H54 (cell line): ENCODE data around the gene CTNNA3.

Experiments
- DNase-seq: peaks from one replicate; pipeline ENCODE4 v3.0.0; 2011; ENCODE audit warnings: low spot score, mixed read lengths; ENCODE audit not compliant: insufficient read length
- FAIRE-seq: peaks from 3 replicates; lab custom pipeline; 2011; peaks lifted over from hg19 to GRCh38; lab: Jason Lieb, UNC
- POLR2A ChIP-seq: IDR thresholded peaks from 2 replicates; pipeline ENCODE4 v1.6.1; 2011; ENCODE audit warnings: low read depth, mild to moderate bottlenecking, low read length

CTNNA3 gene

DNA sequence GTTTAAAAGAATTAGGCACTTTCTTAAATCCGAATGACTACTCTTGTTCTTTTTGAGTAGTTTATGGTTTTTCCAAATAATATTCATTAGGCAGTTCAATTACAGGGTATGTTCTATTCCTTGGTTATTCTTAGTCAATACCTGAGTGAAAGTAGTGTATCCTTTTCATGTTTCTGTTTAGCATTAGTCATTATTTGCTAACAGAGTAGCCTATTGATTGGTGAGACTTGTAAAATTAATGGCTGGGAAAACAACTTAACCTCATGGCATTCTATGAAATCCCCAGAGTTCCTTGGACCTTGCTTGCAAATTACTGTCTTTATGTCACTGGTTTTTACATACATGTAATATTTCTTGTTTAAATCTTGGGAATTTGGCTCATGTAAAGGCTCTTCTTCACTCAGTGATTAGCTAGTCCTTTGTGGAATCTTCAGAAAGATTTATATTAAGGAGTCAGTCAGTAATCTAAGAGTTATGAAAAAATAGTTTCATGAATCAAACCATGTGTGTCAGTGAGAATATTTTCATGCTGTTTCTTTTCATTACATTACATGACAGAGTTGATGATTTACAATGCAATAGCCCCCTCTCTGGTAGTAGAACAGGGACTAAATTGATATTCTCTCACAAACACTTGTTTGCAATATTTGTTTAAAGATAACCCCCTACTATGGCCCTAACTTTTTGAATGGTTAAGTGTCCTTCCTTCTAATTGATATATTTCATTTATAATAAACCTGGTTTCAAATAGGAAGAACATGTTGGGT is 851.6 kb downstream of the CTNNA3 start:
- FAIRE-seq, result no peak
- no peak for DNase-seq

DNA sequence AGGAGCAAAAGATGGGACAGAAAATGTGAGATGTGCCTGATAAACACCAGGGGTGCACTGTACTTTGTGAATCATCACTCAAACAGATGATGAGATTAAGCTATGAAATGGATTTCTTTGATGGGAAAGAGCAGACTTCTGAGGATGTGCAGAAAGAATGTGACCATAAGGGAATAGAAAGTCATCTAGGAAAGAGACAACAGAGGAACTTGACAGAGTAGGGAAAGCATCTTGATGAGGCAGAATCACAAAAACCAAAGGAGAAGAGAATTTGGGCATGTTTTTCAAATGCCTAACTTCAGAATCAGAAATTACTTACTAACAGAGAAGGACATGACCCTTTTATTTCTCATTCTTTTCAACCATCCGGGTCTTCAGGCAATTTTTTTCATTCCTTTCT is 852.6 kb downstream of the CTNNA3 start:
- peak; percentile 89 for FAIRE-seq

More for the DNA sequence above, 851.6 kb downstream of the CTNNA3 start:
- TF ChIP-seq POLR2A, result no peak

DNA sequence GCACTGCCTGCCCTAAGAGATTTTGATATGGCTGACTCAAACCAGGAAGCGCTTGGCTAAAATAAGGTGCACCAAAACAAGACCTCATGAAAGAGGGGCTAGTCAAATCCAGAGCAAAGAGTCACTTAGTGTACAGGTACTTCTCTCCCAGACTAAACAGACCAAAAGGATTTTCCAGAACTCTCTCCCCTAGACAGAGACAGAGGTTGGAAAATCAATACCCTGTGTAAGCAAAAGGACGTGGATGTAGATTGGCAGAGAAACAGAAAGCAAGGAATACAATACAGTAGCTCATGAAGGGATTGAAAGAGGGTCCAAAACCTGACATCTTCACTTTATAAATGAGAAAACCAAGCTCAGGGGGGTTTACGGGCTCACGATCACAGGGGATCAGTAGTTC is 853.1 kb downstream of the CTNNA3 start:
- DNase-seq, result no peak
- no peak for FAIRE-seq

More for the DNA sequence above, 852.6 kb downstream of the CTNNA3 start:
- DNase-seq, result no peak
- no peak for TF ChIP-seq POLR2A

DNA sequence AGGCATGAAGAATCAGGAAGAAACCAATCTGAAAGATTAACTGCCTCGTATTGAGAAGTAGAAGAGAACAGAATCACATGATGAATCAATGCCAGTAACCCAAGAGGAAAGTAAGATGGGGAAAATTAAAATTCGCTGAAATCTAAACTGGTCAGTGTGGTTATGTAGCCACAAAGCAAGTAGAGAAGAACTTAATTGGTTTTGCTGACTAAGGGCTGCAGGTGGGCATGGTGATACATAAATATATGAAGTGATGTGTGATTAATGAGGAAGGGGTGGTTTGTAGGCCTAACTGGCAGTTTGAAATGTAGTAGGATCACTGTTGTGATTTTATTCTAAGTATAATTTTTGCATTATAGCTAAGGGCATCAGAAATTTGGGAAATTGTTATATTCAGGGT is 853.6 kb downstream of the CTNNA3 start:
- TF ChIP-seq POLR2A, result no peak
- FAIRE-seq, result no peak

More for the DNA sequence above, 853.1 kb downstream of the CTNNA3 start:
- TF ChIP-seq POLR2A, result no peak

DNA sequence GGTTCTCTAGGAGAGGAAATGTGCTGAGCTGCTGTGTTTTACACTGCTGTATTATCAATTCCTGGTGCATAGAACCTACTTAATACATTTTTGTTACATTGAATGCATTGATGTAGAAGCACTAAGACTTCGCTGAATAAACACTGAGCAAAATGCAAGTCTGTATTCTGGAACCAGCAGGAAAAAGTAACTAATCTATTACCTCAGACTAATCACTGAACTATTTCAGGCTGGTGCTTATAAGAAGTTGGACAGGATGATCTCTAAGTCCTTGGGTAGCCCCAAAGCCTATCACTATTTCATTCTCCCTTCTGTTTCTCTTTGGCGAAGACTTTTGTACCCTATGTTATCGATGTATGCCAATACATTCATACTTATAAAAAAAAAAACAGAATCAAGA is 857.3 kb downstream of the CTNNA3 start:
- FAIRE-seq (no peak), DNase-seq (no peak)
- no peak for TF ChIP-seq POLR2A

More for the DNA sequence above, 853.6 kb downstream of the CTNNA3 start:
- no peak for DNase-seq

DNA sequence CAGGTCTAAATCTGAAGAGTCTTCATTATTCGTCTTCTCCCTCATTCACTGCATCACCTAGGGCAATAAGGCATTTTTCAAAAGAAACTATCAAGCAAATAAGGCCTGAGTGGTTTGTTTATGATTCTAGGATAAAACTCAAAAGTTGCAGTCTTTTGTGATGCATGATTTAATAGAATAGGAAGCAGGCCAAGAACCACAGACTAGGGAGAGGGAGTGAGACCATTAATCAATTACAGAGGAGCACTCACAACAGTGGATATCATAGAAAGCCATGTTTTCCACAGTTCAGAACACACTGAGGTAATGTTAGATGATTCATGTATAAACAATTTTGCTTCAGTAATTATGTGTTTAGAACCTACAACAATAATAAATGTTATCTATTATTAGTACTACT is 858.0 kb downstream of the CTNNA3 start:
- no peak for TF ChIP-seq POLR2A
- FAIRE-seq (peak; percentile 81), DNase-seq (no peak)

DNA sequence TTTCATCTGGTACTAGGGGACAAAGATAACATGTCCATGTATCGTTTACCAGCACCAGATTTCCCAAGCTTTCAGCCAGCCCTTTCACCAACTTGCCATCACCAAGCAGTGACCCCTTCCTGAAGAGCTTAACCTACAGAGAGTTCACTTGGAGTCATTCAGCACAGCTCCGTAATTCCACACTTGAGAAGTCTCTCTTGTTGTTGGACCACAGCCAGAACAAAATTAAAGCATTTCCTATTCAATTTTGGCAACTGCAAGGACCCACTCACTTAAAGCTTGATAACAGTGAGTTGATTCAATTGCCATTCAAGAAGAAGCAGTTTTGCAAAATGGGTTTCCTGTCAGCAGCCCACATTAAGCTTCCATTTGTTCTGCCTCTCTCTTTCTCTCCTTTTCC is 858.7 kb downstream of the CTNNA3 start:
- no peak for DNase-seq
- peak; percentile 79 for FAIRE-seq
- TF ChIP-seq POLR2A, result no peak

DNA sequence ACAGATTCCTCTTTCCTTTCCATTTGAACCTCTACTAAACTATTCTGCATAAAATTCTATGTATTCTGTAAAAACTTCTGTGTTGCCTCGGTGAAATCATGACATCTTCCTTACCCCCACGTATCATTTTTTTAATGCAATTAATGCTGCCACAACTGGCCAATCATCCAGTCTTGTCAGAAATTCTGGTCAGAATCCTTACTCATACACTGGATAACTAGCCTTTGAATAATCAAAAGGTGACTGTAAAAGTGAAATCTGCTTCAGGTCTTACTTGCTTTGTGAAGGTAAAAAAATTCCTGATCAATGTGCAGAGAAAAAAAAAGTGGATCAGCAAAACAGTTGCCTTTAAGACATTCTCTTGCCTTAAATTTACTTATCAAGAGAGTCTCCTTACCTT is 859.2 kb downstream of the CTNNA3 start:
- FAIRE-seq (no peak), DNase-seq (no peak)
- TF ChIP-seq POLR2A, result no peak

DNA sequence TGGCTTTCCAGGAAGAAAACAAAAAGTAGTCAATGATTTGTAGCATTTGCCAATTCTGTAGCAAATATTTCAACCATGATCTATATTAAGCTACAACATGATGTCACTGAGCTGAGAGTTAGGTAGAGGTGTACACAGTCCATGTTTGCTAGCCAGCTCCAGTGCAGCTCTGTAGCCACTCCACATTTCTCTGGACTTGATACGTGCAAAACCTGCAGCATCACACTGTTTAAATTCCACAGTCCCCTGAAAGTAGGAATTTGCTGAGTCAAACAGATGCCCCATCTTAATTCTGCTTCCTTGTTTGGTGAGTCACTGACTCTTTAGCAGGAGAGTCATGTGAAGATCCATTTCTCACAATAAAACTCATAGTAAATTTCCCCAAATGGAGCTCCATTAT is 859.9 kb downstream of the CTNNA3 start:
- TF ChIP-seq POLR2A, result no peak
- DNase-seq, result peak; percentile 12
- FAIRE-seq, result peak; percentile 99

DNA sequence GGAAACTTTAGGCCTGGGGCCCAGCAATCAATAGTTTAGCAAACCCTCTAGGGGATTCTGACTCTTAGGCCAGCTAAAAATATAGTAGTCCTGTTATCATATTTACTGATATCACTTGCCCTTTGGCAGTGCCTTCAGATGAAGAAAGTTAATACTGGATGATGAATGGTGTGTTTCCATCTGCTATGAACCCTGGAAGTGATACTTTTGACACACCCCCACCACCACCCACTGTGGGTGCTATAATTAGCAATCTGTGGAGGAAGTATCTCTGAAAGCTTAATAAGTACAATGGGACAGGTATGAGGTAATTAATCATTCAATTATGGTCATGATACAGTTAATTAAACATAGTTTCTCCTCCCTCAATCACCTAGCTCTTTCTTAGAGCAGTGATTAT is 860.6 kb downstream of the CTNNA3 start:
- no peak for DNase-seq
- TF ChIP-seq POLR2A, result no peak
- peak; percentile 53 for FAIRE-seq

DNA sequence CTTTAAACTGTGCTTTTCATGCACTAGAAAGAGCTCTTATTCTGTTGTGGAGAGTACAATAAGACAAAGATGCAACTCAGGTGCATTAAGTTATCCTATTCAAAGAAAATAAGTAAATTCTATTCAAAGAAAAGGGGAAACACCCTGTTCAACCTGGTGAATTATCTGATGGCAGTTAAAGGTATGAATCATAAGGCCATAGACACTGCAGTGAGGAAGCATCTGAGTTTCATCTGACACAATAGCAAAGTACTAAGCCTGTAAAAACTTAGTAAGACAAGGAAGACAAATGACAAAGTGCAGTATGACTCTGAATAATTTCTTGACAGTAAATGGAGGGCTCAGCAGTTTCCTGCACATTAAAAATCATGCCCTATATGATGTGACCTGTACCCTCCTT is 861.2 kb downstream of the CTNNA3 start:
- FAIRE-seq (no peak), DNase-seq (no peak)
- TF ChIP-seq POLR2A, result no peak

DNA sequence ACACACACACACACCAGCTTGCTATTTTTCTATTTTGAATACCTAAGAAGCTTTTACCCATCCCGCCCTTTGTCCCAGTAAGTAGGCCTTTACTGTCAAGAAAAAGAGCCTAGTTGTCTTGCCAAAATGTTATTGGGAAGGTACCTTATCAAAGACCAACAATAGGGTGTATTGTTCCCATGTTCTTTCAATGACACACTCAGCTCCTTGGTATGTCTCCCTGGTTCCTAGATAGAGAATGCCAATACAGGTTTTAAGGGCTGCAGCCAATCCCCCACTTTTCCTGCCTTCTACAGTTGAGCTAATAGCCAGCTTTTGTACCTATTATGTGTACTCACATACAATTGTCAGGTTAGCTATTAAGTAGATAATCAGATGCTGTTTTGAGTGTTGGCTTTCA is 862.1 kb downstream of the CTNNA3 start:
- DNase-seq (peak; percentile 10), FAIRE-seq (peak; percentile 97)
- no peak for TF ChIP-seq POLR2A

DNA sequence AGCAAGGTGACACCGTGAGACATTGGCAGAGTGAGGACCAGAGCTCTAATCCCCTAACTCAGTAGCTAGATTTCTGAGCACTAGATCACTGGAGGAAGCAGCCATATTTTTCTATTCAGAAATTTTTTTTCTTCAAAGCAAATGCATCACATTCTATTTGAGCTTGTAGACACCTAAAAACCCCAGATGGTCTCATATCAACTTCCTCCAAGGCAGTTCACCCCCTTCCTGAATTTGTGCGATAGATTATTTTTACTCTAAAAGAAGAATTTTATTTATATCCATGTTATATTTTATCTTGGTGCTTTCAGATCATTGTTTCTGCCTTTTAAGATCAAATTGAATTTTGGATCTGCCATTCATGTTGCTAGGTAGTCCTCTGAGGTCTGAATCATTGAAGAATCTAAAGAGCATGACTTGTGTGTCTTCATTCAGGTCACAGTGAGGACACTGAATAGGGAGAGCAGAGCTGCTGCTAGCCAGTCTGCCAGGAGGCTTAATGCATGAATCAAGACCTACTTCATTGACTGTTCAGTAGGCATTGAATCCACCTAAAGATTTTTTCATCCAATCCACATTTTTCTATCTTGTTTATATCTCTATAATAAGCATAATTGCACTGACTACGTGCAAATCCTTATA is 863.1 kb downstream of the CTNNA3 start:
- DNase-seq, result no peak
- TF ChIP-seq POLR2A, result no peak
- no peak for FAIRE-seq

DNA sequence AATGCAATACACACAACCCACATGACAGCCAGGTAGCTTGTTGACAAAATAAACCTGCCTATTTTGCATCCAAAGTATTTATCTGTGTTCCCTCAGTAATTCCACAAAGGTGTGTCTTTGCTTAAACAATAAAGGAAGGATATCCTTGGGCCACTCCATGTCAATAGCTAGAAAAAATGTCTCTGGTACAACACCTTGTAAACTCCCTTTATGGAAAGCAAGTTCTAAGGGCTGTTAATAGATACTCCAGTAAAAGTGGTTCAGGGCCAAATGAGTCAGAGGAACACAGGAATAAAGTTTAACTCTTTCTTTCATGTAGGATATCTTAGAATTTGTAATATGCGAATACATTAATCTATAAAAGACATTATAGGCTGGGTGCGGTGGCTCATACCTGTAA is 867.0 kb downstream of the CTNNA3 start:
- TF ChIP-seq POLR2A, result no peak
- FAIRE-seq (peak; percentile 72), DNase-seq (no peak)

DNA sequence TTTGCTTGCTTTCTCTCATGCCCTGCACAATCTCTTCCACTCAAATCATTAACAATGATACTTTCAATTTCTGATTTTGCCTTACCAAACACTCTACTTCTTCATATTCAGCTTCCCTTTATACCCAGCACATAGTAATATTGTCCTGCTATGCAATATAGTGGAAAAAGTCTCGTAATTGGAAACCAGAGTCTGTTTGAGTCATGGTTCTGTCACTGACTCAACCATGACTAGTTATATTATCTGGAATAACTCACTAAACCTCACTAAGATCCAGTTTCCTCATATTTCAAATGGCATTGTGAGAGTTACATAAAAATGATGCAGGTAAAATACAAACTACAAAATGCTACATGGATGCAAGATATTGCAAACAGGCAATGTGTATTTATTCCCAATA is 868.6 kb downstream of the CTNNA3 start:
- TF ChIP-seq POLR2A, result no peak
- DNase-seq (peak; percentile 32), FAIRE-seq (peak; percentile 99)

DNA sequence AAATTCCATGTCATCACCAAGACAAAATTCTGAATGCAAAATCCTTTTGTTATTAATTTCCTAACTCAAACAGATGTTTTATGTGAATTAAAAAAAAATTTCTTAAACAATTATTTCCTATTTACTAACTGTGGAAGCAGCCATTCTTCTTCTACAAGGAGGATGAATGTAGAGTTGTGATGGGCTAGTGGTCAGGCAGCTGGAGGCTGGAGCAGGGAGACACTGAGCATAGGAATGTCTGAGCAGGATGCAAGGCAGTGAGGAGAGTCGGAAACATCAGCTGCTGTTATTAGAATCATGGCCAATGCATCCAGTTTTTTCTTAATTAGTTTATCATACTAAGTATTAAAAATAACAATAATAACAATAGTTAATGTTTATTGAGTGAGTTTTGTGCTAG is 872.7 kb downstream of the CTNNA3 start:
- FAIRE-seq (no peak), DNase-seq (no peak)
- TF ChIP-seq POLR2A, result no peak
